ENCODE data around the gene ZNF432.

Gene ZNF432

GRCh38 chr19:52007806-52008557 is 40.7 kb downstream of the ZNF432 start, which contains the start of gene ZNF615:
ZNF615 (minus strand) TSS chr19:52008211; CDS start chr19:52003711, 4,500 bp downstream.
- DNase-seq = peak; percentile 98

- DNase-seq = no peak
Measured at GRCh38 chr19:52007451-52007805, 41.2 kb downstream of the ZNF432 start.

- DNase-seq = no peak
Measured at GRCh38 chr19:51994048-51994644, 54.5 kb downstream of the ZNF432 start.

DNA sequence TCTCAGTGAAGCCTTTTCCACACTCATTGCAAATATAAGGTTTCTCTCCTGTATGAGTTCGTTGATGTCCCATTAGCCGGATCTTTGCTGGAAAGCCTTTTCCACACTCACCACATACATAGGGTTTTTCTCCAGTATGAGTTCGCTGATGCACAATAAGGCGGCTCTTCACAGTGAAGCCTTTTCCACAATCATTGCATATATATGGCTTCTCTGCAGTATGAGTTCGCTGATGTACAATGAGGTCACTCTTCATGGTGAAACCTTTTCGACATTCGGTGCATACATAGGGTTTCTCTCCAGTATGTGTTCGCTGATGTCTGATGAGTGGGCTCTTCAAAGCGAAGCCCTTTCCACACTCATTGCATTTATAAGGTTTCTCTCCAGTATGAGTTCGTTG is 55.2 kb downstream of the ZNF432 start:
- no peak for DNase-seq

DNA sequence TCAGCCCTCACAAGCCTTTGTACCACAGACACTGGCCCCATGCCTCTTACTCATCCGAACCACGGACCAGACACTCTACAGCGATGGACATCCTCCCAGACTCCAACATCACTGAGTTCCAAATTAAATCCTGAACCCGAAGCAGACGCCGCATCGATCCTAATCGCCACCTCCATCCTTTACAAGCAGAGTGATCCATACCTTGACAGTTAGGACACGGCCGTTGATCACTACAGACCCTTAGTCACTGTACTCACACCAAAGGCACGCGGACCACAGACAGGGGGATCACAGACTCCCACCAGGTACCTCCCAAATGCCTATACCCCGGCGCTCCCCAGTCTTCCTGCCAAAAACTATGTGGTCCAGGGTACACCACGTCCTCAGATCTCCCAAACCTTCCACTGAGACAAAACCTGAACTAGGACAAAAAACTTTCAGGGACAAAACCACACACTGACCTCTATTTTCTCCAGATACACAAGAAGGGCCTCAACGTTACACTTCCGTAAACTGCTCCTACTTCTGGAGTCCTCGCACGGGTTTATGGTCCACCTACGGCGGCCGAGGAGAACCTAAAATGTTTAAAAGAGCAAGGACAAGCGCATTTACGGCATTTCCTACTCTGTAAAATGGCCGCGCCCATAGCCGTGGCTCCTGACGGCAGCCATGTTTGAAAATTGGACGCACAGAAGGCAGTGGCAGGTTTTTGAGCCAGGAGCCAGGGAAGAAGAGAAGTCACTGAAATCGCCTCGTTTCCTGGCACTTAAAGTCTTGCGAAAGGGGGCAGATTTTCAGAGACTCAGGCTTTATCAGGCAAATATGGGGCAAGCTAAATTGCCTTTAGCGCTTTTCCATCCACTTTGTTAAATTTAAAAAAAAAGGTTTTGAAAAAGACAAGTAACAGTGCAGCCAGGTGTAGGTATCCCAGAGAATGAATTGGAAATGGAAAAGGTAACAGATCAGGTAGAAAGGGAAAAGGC is 62.0 kb downstream of the ZNF432 start, which contains the start of gene ZNF350:
Gene ZNF350, minus strand, starts transcription at position 532 of the 983 bp plus-strand sequence. CDS start 12,480 bp downstream, outside the sequence.
- peak; percentile 96 for DNase-seq

DNA sequence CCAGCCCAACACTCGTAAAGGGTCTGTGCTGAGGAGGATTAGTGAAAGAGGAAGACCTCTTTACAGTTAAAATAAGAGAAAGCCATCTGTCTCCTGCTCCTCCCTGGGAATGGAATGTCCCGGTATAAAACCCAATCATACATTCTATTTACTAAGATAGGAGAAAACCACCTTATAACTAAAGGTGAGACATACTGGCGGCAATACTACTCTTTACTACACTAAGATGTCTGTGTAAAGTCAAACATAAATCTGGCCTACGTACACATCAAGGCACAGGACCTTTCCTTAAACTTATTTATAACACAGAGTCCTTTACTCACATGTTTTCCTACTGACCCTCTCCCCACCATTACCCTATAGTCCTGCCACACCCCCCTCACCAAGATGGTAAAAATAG is 65.3 kb downstream of the ZNF432 start:
- DNase-seq = no peak

All from eye (tissue), 1 donor.